CD4-positive, alpha-beta T cell treated with Interleukin-17A for 4 hours (primary cell): Measurements from ENCODE around the gene ZNF14.
"Not testable (repeated sequence)": the region's sequence is repeated elsewhere in the genome, so short reads cannot be mapped to it uniquely, and the experiment has no call there.

Source experiments
- DNase-seq: peaks from one replicate; pipeline ENCODE4 v3.0.0-alpha.2; 2020; ENCODE audit warnings: mixed read lengths

ZNF14 gene

GRCh38 chr19:19686580-19686979, 46.3 kb downstream of the ZNF14 start:
- no peak for DNase-seq

GRCh38 chr19:19686119-19686518, 46.8 kb downstream of the ZNF14 start:
- DNase-seq, result not testable (repeated sequence)

- DNase-seq, result no peak
Observed at GRCh38 chr19:19679176-19680073, 53.5 kb downstream of the ZNF14 start.

GRCh38 chr19:19677579-19677978, 55.3 kb downstream of the ZNF14 start:
- no peak for DNase-seq

- no peak for DNase-seq
Observed at GRCh38 chr19:19674315-19674714, 58.6 kb downstream of the ZNF14 start.

GRCh38 chr19:19672816-19673215, 60.1 kb downstream of the ZNF14 start:
- DNase-seq, result no peak

GRCh38 chr19:19670070-19670551, 62.8 kb downstream of the ZNF14 start:
- DNase-seq, result no peak

- peak; percentile 95 for DNase-seq
Observed at GRCh38 chr19:19668230-19669012, 64.5 kb downstream of the ZNF14 start, which contains the start of gene ZNF101. ZNF101 (plus strand) TSS chr19:19668839; CDS start chr19:19668964, 125 bp downstream.

- not testable (repeated sequence) for DNase-seq
Observed at GRCh38 chr19:19665420-19665948, 67.4 kb downstream of the ZNF14 start.

- DNase-seq, result peak; percentile 95
Observed at GRCh38 chr19:19663256-19664120, 69.4 kb downstream of the ZNF14 start, which contains the start of gene ATP13A1. ATP13A1 (minus strand) TSS chr19:19663676; CDS start chr19:19663666, 10 bp downstream.

- DNase-seq, result no peak
Observed at GRCh38 chr19:19662871-19663255, 70.0 kb downstream of the ZNF14 start.

- no peak for DNase-seq
Observed at GRCh38 chr19:19662344-19662743, 70.6 kb downstream of the ZNF14 start.

GRCh38 chr19:19661675-19662251, 71.1 kb downstream of the ZNF14 start:
- DNase-seq, result no peak

- DNase-seq, result no peak
Observed at GRCh38 chr19:19661141-19661674, 71.7 kb downstream of the ZNF14 start.
